ENCODE measurements around the gene ZDHHC7.

Gene ZDHHC7

DNA sequence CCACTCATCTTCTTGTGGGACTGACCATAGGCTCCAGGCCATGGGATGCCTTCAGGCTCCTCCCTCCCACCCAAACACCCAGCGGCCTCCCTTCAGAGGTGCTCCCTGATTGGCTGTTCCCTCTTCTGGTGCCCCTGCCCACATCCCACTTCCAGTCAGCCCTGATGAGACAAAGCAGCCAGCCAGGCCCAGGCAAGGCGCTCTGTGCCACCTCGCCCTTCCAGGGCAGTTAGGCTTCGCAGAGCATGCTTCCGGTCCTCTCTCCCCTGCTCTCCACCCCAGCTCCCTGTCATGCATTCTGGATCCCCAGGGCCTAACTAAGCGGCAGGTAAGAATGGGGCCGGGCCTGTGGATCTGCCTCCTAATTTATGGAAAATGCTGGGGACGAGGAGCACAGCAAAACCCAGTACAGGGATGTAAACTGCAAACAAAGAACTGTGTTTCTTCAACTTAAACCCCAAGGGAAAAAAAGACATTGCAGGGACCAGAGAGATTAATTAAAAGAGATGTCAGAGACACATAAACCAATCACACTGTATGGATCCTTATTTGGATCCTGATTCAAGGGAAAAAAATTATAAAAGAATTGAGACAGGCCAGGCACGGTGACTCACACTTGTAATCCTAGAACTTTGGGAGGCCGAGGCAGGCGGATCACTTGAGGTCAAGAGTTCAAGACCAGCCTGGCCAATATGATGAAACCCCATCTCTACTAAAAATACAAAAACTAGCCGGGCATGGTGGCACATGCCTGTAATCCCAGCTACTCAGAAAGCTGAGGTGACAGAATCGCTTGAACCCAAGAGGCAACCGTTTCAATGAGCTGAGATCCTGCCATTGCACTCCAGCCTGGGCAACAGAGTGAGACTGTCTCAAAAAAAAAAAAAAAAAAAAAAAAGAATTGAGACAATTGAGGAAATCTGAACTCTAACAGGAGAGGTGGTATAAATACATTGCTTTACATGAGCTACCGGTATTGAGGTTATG, 26.0 kb downstream of the ZDHHC7 start:
- peaks cover 11% of the 10 kb centered on the region for H3K4me1 ChIP-seq (ENCODE audit: insufficient read depth, low read length, severe bottlenecking)
- no peak for TF ChIP-seq EZH2 (IDR thresholded peaks at IDR 0.05; ENCODE audit: borderline replicate concordance, low read length)
- TF ChIP-seq, protein P1, sequence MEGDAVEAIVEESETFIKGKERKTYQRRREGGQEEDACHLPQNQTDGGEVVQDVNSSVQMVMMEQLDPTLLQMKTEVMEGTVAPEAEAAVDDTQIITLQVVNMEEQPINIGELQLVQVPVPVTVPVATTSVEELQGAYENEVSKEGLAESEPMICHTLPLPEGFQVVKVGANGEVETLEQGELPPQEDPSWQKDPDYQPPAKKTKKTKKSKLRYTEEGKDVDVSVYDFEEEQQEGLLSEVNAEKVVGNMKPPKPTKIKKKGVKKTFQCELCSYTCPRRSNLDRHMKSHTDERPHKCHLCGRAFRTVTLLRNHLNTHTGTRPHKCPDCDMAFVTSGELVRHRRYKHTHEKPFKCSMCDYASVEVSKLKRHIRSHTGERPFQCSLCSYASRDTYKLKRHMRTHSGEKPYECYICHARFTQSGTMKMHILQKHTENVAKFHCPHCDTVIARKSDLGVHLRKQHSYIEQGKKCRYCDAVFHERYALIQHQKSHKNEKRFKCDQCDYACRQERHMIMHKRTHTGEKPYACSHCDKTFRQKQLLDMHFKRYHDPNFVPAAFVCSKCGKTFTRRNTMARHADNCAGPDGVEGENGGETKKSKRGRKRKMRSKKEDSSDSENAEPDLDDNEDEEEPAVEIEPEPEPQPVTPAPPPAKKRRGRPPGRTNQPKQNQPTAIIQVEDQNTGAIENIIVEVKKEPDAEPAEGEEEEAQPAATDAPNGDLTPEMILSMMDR (IDR thresholded peaks at IDR 0.05; ENCODE audit: low read length) = no peak
- no peaks in the 10 kb centered on the region for H3K9me2 ChIP-seq (ENCODE audit: low read depth, low read length)
- H2AFZ ChIP-seq (ENCODE audit: low read length) = no peak overlapping the region
- H4K20me1 ChIP-seq (ENCODE audit: insufficient read depth, low read length) = no peaks in the 10 kb centered on the region
- no peaks in the 10 kb centered on the region for H3K79me2 ChIP-seq (ENCODE audit: insufficient read depth, low read length)
- no peaks in the 10 kb centered on the region for H3K9me3 ChIP-seq (ENCODE audit: low read length)
- no peak overlapping the region for H3K9ac ChIP-seq (ENCODE audit: low read length)
- H3K4me3 ChIP-seq (ENCODE audit: low read depth, low read length, poor library complexity, severe bottlenecking) = no peak overlapping the region
- no peaks in the 10 kb centered on the region for H3K27me3 ChIP-seq (ENCODE audit: insufficient read depth, low read length)
- no peak overlapping the region for H3K4me2 ChIP-seq (ENCODE audit: low read length)
- H3K36me3 ChIP-seq (ENCODE audit: insufficient read depth, low read length) = peaks cover 60% of the 10 kb centered on the region
- no peak overlapping the region for H3K27ac ChIP-seq (ENCODE audit: low read depth, low read length, poor library complexity, severe bottlenecking)
- H3F3A ChIP-seq (ENCODE audit: insufficient read depth, low read length) = no peaks in the 10 kb centered on the region

DNA sequence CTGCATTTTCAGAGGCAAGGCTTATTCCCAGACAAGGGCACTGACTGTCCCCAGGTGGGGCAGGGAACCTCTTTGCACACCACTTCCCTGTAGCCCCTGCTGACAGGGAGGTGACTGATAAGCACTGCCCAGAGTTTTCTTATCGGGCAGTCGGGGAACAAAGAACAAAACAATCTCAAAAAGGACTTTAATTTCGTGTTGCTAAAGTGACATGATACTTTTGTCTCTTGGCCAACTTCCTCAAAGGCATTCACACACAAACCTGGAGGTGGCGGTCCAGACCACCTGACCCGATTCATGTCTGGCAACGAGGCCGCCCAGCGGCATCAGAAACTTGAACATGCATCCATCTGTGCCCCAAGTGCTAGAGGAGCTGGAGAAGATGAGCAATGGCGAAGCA, 28.9 kb downstream of the ZDHHC7 start:
- Histone ChIP-seq H3K4me3 (ENCODE audit: low read depth, low read length, poor library complexity, severe bottlenecking) (no peak overlapping the region), H3K27me3 (ENCODE audit: insufficient read depth, low read length) (no peaks in the 10 kb centered on the region), H3K9me3 (ENCODE audit: low read length) (no peaks in the 10 kb centered on the region), H2AFZ (ENCODE audit: low read length) (no peak overlapping the region), H3K4me2 (ENCODE audit: low read length) (no peak overlapping the region), H3K27ac (ENCODE audit: low read depth, low read length, poor library complexity, severe bottlenecking) (no peak overlapping the region), H3K9ac (ENCODE audit: low read length) (no peak overlapping the region), H3K36me3 (ENCODE audit: insufficient read depth, low read length) (peaks cover 55% of the 10 kb centered on the region), H3K79me2 (ENCODE audit: insufficient read depth, low read length) (no peaks in the 10 kb centered on the region), H3K4me1 (ENCODE audit: insufficient read depth, low read length, severe bottlenecking) (peaks cover 11% of the 10 kb centered on the region), H3F3A (ENCODE audit: insufficient read depth, low read length) (no peaks in the 10 kb centered on the region), H3K9me2 (ENCODE audit: low read depth, low read length) (no peaks in the 10 kb centered on the region), H4K20me1 (ENCODE audit: insufficient read depth, low read length) (no peaks in the 10 kb centered on the region)
- TF ChIP-seq EZH2 (IDR thresholded peaks at IDR 0.05; ENCODE audit: borderline replicate concordance, low read length) = no peak
- TF ChIP-seq, protein P1 (IDR thresholded peaks at IDR 0.05; ENCODE audit: low read length) = peak; percentile 58; the same call in 1 of the 2 replicates

DNA sequence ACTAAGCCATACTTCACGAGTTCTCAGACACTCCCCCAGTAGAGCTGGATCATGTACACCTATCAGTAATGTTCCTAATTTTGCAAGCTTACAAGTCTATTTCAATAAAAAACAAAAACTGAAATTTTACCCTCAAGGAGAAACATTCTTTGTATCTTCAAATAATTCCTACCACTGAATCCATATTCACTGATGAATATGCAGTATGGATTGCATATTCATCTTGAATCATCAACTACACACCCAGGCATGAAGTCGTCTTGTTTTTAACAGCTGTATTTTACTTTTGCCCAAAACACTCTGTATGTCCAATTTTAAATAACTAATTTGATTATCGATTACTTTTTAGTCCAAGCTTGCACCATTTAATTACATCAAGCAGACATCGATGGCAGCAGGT, 31.8 kb downstream of the ZDHHC7 start:
- Histone ChIP-seq H3K27me3 (ENCODE audit: insufficient read depth, low read length) (no peaks in the 10 kb centered on the region), H3K9me3 (ENCODE audit: low read length) (no peaks in the 10 kb centered on the region), H3K36me3 (ENCODE audit: insufficient read depth, low read length) (peaks cover 62% of the 10 kb centered on the region), H3K9ac (ENCODE audit: low read length) (no peak overlapping the region), H3K9me2 (ENCODE audit: low read depth, low read length) (no peaks in the 10 kb centered on the region), H3K79me2 (ENCODE audit: insufficient read depth, low read length) (no peaks in the 10 kb centered on the region), H4K20me1 (ENCODE audit: insufficient read depth, low read length) (no peaks in the 10 kb centered on the region), H3F3A (ENCODE audit: insufficient read depth, low read length) (no peaks in the 10 kb centered on the region), H3K4me1 (ENCODE audit: insufficient read depth, low read length, severe bottlenecking) (peaks cover 11% of the 10 kb centered on the region), H2AFZ (ENCODE audit: low read length) (no peak overlapping the region), H3K27ac (ENCODE audit: low read depth, low read length, poor library complexity, severe bottlenecking) (no peak overlapping the region), H3K4me3 (ENCODE audit: low read depth, low read length, poor library complexity, severe bottlenecking) (no peak overlapping the region), H3K4me2 (ENCODE audit: low read length) (no peak overlapping the region)
- TF ChIP-seq EZH2 (IDR thresholded peaks at IDR 0.05; ENCODE audit: borderline replicate concordance, low read length) = no peak
- TF ChIP-seq, protein P1 (IDR thresholded peaks at IDR 0.05; ENCODE audit: low read length) = no peak

Data from OCI-LY1 (cell line).